NCI-H1048 (cell line): ENCODE data around the gene MDH2.
"Not testable (repeated sequence)": the region's sequence is repeated elsewhere in the genome, so short reads cannot be mapped to it uniquely, and the experiment has no call there.

Experiments used
- DNase-seq: peaks from one replicate; lab custom pipeline; 2025; lab: John Stamatoyannopoulos, UW

MDH2 gene

GRCh38 chr7:76048668-76048988, 722 bp downstream of the MDH2 start:
- DNase-seq: no peak

- no peak for DNase-seq
Observed at GRCh38 chr7:76049295-76049694, 1.4 kb downstream of the MDH2 start.

DNA sequence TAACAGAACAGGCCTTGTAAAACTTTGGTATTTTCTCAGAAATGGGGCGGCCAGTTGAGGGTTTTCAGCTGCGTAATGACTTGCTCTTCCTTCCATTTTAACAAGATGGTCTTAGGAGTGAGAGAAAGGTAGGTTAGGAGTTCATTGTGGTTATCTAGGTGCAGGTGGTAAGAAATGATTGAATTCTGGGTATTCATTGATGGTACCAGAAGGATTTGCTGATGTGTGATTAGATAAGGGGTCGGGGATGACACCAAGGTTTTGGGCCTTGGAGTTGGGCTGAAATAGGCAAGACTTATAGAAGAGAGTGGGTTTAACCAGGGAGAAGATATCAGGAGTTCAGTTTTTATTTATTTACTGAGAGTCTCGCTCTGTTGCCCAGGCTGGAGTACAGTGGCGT, 2.6 kb downstream of the MDH2 start:
- DNase-seq: no peak

DNA sequence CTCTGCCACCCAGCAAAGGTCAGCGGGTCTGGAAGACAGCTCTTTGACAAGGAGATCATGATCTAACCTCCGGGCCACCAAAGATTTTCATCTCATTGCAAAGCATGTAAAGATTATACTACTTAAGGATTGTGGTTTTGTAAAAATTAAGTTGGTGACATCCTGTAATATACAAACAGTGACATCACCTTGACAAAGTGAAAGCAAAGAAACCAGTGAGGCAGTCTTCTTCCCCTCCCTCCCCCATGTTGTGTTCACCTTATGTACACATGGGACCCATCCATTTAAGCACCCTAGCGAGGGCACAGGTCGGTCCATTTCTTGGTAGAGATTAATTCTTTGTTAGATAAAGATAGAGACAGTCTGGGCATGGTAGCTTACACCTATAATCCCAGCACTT, 3.9 kb downstream of the MDH2 start:
- DNase-seq: no peak

- not testable (repeated sequence) for DNase-seq
Observed at GRCh38 chr7:76052681-76053080, 4.8 kb downstream of the MDH2 start.

GRCh38 chr7:76053461-76053860, 5.6 kb downstream of the MDH2 start:
- DNase-seq: no peak

DNA sequence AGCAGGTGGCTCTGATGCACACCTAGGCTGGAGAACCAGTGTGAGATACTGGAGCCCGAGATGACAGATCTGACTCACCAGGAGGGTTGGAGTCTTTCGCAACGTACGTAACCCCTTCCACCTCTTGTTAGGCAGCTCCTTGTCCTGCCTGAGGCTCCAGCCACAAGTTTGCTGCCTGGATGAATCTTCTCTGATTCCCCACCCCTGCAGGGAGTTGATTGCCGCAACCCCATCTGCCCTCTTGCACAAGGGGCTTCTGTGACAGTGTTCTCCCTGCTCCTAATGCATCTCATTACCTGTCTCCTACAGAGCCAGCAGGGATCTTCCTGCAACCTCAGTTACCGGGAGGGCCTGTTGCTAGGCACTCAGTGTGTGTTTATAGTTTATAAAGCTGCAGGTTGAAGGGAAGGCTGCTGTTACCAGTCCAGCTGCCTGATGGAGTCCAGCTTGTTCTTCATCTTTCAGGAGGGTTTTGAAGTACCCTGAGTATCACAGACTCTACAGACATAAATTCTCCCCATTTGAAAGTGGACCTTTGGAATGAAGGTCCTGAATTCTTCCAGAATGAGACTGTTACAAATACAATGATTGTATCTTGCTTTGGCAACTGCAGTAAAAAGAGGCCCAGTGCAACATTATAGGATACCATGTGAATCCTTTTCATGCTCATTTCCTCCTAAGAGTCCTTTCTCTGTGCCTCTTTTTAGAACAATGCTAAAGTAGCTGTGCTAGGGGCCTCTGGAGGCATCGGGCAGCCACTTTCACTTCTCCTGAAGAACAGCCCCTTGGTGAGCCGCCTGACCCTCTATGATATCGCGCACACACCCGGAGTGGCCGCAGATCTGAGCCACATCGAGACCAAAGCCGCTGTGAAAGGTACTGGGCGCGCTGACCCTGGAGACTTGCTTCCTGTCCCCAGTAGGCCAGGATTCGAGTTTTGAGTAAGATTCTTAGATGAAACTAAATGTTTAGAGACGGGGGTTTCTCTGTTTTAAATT, 6.5 kb downstream of the MDH2 start:
- DNase-seq: no peak

GRCh38 chr7:76056241-76056640, 8.3 kb downstream of the MDH2 start:
- no peak for DNase-seq

- no peak for DNase-seq
Observed at GRCh38 chr7:76057103-76057812, 9.4 kb downstream of the MDH2 start.

GRCh38 chr7:76057813-76058145, 9.9 kb downstream of the MDH2 start:
- no peak for DNase-seq

GRCh38 chr7:76058745-76059144, 10.8 kb downstream of the MDH2 start:
- DNase-seq: not testable (repeated sequence)

DNA sequence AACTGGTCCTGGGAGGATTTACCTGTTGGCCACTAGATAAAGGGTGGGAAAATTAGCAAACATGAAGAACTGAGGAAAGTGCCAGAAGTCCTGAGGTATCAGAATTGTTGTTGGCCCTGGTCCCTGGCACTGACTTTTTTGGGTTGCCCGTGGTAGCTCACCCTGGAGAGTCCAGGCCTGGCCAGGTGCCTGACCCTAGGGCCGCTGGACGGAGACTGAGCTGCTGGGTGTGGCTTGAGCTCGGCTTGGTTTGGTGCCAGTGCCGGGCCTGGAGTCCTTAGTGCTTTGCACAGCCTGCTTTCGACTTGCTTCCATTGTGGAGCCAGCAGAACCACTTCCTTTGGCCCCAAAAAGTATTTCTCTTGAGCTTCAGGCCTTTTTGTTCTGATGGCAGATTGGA, 12.9 kb downstream of the MDH2 start:
- DNase-seq: no peak

DNA sequence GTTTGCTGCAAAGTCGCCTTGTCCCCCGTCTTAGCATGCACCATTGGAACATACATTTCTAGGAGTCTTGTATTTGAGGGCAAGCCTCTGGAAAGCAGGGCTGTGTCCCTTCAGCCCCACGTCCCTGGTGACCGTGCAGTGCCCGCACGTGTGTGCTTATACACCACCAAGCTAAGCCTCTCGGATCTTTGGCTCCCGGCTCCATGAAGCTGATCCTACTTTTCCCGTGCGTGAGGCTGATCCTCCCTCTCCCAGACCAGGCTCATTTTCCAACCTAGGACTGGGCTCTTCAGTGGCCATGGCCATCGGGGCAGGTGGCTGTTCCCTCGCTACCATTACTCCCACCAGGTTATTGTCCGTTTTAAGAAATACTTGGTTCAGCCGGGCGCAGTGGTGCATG, 14.3 kb downstream of the MDH2 start:
- DNase-seq: no peak

DNA sequence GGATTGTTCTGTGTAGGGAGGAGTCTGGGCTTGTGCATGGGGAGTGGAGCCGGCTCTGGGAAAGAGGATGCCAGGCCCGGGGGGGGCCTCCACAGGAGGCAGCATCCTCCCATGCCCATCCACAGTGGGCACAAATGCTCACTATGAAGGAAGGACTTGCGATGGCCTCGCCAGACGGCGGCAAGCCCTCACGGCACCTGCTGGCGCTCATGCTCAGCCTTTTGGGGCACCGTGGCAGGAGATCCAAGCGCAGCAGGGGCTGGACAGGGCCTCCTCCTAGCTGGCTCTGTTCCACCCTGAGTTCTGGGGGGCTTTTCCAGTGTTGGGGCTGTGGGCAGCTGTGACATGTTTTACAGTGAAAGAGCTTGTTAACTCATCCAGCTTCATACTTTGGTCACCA, 15.2 kb downstream of the MDH2 start:
- DNase-seq: no peak

DNA sequence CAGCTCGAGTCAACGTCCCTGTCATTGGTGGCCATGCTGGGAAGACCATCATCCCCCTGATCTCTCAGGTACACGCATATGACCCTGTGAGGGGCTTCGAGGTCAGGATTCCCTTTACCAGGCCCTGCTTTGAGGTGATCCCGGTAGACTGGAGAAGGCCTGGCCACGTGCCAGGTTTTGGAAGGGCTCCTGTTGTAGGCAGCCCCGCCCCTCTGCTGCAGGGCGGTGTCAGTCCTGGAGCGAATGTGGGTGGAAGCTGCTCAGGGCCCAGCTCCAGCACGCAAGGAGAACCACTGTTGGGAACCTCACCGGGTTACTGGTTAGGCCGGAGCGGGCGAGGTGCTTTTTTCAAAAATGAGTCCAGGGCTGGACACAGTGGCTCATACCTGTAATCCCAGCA, 15.6 kb downstream of the MDH2 start:
- DNase-seq: no peak

GRCh38 chr7:76064208-76064970, 16.5 kb downstream of the MDH2 start:
- DNase-seq: no peak

DNA sequence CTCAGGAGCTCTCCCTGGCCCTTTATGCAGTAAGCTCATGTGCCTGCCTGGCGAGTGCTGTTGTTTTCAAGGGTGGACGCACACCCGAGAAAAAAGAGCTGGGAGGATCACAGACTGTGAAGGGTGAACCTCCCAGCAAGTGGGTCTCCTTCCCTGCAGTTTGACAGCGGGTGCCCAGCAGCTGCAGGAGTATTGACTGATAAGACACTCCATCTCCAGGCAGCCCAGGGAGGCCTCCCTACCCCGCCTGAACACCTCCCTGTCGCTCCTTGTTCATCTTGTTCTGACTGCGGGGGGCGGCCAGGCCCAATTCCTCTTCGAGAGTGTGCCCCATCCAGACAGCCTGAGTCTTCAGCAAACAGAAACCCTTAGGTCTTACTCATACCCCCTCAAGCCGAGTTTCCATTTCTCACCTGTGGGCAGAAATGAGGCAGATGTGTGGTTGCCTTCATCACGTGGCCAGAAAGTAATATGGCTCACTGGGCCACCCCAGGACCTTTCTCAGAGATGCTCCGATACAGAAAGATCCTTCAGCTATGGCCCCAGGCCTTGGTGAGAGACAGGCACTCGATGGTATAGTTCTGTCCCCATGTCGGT, 17.2 kb downstream of the MDH2 start:
- no peak for DNase-seq

DNA sequence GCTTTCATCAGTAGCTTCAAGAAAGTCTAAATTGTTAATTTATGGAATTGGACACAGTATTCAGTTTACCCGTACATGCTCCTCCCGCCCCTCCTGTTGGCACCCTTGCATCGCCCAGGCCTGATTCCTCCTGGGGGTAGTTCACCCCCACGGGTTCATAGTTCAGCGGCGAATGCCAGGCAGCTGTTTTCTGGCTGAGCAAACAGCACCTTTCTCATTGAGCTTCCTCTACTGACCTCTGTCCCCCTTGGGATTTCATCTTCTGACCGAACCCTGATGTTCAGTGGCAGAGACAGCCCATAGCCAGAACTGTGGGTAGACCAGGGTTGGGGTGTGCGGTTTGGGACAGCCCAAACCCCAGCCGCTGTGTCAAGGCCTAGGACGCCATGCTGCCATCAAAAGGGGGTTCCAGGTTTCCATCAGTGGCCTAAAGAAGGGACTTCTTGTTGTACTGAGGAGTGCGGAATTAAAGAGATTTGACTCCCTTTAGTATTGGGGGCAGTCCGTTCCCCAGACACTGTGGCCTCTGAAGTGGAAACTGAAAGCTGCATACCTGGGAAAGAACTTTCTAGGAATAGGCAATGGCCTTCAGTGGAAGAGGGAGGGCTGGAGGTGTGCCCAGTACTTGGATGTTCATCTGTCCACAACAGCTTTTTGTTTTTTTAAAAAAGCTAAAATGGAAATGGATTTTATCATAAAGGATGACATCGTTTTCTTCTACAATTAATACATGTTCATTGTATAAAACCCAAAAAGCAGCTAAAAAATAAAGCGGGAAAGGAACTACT, 19.0 kb downstream of the MDH2 start:
- no peak for DNase-seq

- no peak for DNase-seq
Observed at GRCh38 chr7:76069238-76069638, 21.3 kb downstream of the MDH2 start.

DNA sequence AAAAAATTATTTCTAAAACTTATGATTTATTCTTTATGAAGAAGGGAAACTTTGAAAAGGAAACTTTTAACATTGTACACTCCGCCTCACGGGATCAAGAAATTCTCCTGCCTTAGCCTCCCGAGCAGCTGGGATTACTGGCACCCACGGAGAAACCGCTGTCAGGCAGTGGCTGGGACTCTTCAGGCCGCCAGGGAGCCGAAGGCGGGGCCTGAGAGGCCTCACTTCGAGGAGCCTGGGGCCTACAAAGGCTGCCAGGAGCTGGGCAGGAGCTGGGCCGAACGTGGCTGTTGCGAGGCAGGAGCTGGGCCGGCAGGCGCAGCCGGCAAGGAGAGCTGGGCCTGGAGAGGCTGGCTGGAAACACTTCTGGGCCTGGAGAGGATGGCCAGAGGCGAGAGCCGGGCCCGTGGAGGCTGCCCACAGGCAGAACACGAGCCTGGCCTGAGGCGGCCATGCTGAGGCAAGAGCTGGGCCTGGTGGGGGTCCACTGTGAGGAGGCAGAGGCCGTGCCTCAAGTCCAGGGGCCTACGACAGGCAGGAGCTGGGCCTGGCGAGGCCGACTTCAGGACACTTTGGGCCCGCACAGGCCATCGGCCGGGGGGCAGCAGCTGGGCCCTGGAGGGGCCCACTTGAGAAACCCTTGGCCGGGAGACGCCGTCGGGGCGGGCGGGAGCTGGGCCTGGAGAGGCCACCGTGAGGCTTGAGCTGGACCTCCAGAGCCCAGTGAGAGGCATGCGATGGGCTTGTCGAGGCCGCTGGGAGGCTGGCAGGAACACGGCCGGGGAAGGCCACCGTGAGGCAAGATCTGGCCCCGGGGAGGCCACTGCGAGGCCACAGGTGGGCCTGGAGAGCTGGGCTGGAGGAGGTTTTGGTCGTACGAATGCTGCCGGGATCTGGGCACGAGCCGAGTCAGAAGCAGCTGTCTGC, 23.7 kb downstream of the MDH2 start:
- no peak for DNase-seq
